HG03442 (cell line): ENCODE data around the gene PTPRN2.
"Not testable (repeated sequence)": the region's sequence is repeated elsewhere in the genome, so short reads cannot be mapped to it uniquely, and the experiment has no call there.

Source experiments
- ATAC-seq: cut with Tn5 transposase; IDR thresholded peaks from one replicate; pipeline ENCODE4 v1.9.1; 2021; ENCODE audit warnings: mild to moderate bottlenecking, moderate library complexity; ENCODE audit not compliant: unreplicated experiment

PTPRN2 gene

GRCh38 chr7:158315326-158315725 lies 272.3 kb downstream of the PTPRN2 start:
- ATAC-seq: no peak

- no peak for ATAC-seq
These were observed 273.2 kb downstream of the PTPRN2 start for GRCh38 chr7:158314394-158314793.

GRCh38 chr7:158313931-158314330 lies 273.7 kb downstream of the PTPRN2 start:
- ATAC-seq: no peak

GRCh38 chr7:158312789-158313188 lies 274.8 kb downstream of the PTPRN2 start:
- no peak for ATAC-seq

GRCh38 chr7:158311791-158312190 lies 275.8 kb downstream of the PTPRN2 start:
- ATAC-seq: no peak

GRCh38 chr7:158310924-158311666 lies 276.5 kb downstream of the PTPRN2 start:
- no peak for ATAC-seq

GRCh38 chr7:158309868-158310763 lies 277.5 kb downstream of the PTPRN2 start:
- ATAC-seq: no peak

- ATAC-seq: no peak
These were observed 279.6 kb downstream of the PTPRN2 start for GRCh38 chr7:158308001-158308400.

GRCh38 chr7:158304072-158304471 lies 283.6 kb downstream of the PTPRN2 start:
- ATAC-seq: not testable (repeated sequence)

GRCh38 chr7:158303121-158303520 lies 284.5 kb downstream of the PTPRN2 start:
- no peak for ATAC-seq

GRCh38 chr7:158302274-158303070 lies 285.2 kb downstream of the PTPRN2 start:
- ATAC-seq: no peak

GRCh38 chr7:158301207-158301606 lies 286.4 kb downstream of the PTPRN2 start:
- ATAC-seq: no peak

- ATAC-seq: no peak
These were observed 287.2 kb downstream of the PTPRN2 start for GRCh38 chr7:158300427-158300826.

- no peak for ATAC-seq
These were observed 288.0 kb downstream of the PTPRN2 start for GRCh38 chr7:158299607-158300006.

- ATAC-seq: no peak
These were observed 290.9 kb downstream of the PTPRN2 start for GRCh38 chr7:158296798-158297104.

- ATAC-seq: no peak
These were observed 291.4 kb downstream of the PTPRN2 start for GRCh38 chr7:158295966-158296797.

GRCh38 chr7:158294468-158295215 lies 293.0 kb downstream of the PTPRN2 start:
- ATAC-seq: not testable (repeated sequence)

GRCh38 chr7:158292948-158293347 lies 294.7 kb downstream of the PTPRN2 start:
- no peak for ATAC-seq

- ATAC-seq: no peak
These were observed 295.6 kb downstream of the PTPRN2 start for GRCh38 chr7:158291998-158292397.
